GM12872 (cell line): ENCODE data around the gene C1S.

Experiments
- CTCF ChIP-seq: IDR thresholded peaks from 3 replicates; pipeline ENCODE4 v1.5.1; 2011; ENCODE audit warnings: low read depth, mild to moderate bottlenecking, low read length, moderate library complexity; ENCODE audit not compliant: insufficient read depth

The C1S gene

DNA sequence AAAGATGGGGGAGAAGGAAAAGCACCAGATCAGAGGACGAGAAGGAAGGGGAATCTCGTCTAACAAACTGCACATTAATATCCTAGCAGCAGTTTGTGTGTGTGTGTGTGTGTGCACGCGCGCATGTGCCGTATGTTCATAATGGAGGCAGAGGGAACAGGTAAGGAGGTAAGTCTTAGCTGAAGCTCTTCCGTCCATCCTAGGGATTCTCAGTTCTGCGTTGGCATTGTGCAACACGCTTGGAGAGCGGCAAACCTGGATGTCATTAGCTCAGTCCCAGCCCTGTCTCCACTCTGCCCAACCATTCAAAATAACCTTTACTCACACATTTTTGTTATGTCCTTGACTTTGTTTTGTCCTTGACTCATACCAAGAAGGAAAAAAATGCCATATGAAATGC is 33.4 kb downstream of the C1S start:
- no peak for TF ChIP-seq CTCF

DNA sequence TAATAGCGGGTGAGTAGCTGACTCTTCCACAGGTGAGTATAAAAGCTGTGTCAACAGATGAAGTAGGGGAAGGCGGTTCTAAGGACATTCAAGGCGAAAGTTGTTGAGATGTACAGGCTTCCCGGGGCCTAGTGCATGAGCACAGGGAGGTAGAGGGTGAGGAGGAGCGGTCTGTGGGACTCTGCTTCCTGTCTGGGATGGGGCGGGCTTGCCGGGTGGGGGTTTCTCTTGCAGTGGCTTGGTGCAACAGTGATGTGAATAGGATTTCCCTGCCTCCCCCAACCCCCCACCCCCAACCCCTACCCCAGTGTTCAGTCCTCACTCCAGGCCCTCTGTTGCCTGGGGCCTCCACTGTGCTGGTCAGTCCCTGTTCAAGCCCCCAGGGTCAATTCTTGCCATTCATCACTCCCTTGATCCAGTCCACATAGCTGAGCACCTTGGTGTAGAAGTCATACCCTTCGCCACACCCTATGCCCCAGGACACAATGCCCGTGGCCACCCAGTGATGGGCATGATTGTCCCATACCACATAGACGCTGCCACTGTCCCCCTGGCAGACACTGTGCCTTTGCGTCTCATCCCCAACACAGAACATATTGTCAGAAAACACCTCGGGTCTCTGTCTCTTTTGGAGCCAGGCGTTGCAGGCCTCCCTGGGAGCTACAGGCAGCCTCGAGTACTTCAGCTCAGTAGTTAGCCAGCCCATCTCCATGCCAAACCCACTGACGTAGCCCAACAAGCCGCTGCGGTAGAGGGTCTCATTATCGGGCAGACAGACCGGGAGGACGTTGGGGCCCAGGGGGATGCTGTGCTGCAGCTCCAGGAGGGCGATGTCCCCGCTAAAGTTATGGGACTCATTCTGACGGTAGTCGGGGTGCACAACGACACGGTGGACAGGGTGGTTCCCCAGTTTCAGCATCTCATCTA is 35.8 kb downstream of the C1S start:
- no peak for TF ChIP-seq CTCF

DNA sequence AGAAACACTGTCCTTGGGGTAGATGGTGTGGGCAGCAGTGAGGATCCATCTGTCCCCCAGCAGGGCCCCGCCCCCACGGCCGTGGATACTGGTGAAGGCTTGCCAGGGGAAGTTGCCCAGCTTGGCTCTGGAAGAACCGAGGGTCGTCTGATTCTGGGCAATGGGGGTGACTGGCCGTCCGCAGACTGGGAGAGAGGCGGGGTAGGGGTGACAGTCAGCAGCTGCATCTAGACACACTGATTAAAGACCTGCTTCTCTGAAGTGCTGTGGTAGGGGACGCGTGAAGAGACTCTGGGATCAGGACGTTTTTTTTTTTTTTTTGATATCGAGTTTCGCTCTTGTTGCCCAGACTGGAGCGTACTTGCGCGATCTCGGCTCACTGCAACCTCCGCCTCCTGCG is 36.5 kb downstream of the C1S start:
- TF ChIP-seq CTCF = no peak

DNA sequence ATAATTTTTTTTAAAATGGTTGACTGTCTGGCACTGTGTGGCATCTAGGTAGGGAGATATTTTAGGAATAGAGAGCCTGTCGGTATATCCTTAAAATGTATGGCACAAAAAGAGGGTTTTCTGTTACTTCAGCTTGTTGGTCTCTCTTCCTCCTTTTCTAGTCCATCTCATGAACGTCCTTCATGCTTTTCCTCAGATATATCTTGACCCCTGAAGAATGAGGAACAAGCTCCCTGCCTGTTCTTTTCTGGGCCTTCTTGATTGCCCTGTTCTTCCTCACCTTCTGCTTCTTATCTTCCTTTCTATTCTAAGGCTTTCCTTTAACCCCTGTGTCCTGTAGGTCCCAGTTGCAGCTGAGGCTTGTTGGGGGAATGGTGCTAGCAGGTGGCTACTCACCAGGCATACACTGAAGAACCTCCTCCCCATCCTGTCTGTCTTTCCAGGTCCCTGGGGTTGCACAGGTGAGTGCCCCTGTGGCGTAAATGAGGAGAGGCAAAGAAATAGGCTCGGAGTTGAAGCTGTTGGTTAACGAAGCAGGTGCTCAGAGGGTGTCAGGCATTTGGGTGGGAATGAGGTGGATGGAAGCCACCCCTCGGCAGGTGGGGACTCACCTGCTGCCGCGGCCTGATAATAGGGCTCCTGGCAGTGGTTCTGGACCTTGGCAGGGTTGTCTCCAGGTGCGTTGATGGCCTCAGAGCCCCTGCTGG is 38.9 kb downstream of the C1S start:
- no peak for TF ChIP-seq CTCF

DNA sequence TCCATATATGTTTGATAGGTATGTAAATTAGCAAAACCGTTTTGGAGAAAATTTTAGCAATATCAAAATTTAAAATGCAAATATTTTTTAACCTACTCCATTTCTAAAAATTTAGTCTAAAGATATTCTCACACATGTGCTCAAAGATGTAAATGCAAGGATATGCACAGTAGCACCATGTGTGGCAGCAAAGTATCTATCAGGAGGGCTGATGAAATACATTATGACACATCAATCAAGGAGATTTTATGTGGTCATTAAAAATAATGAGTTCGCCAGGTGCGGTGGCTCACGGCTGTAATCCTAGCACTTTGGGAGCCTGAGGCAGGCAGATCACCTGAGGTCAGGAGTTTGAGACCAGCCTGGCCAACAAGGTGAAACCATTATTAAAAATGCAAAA is 39.7 kb downstream of the C1S start:
- no peak for TF ChIP-seq CTCF

DNA sequence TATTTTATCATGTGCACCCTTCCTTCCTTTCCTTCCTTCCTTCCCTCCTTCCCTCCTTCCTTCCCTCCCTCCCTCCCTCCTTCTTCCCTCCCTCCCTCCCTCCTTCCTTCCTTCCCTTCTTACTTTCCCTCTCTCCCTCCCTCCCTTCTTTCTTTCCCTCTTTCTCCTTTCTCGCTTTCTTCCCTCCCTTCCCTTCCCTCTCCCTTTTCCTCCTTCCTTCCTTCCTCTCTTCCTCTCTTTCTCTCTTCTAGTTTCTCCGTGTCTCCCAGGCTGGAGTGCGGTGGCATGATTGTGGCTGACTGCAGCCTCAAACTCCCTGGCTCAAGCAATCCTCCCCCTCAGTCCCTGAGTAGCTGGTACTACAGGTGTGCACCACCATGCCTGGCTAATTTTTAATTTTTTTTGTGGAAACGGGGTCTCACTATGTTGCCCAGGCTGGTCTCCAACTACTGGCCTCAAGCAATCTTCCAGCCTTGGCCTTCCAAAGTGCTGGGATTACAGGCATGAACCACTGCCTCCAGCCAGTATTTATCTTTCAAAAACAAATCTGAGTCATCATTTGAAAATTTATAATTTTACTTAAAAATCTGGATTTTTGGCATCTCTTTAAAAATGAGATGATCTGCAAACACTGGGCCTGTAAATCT is 40.7 kb downstream of the C1S start:
- no peak for TF ChIP-seq CTCF

GRCh38 chr12:7101694-7102131 is 41.2 kb downstream of the C1S start:
- no peak for TF ChIP-seq CTCF
